Measurements from ENCODE around the gene TIPRL.
"Not testable (repeated sequence)": the region's sequence is repeated elsewhere in the genome, so short reads cannot be mapped to it uniquely, and the experiment has no call there.

Gene TIPRL

DNA sequence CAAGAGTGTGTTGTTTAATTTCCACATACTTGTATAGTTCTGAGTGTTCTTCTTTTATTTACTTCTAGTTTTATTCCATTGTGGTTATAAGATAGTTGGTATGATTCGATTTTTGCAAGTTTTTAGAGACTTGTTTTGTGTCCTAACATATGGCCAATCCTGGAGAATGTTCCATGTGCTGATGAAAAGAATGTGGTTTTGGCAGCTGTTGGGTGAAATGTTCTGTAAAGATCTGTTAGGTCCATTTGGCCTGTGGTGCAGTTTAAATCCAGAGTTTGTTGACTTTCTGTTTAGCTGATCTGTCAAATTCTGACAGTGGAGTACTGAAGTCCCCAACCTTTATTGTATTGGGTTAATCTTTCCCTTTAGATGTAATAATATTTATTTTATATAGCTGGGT lies 19.5 kb upstream of the TIPRL start:
- no peak for DNase-seq (ENCODE audit: low read depth)

DNA sequence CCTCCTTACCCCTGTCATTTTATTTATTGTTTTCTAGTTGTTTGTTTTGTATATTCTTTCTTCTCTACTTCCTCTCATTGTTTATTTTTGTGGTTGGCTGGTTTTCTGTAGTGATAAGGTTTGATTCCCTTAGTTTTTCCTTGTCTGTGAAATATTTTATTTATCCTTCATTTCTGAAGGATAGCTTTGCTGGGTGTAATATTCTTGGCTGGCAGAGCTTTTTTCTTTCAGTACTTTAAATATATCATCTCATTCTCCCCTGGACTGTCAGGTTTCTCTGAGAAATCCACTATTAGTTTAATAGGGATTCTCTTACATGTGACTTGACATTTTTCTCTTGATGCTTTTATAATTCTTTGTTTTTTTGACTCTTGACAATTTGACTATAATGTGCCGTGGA lies 18.8 kb upstream of the TIPRL start:
- DNase-seq (ENCODE audit: low read depth): no peak

DNA sequence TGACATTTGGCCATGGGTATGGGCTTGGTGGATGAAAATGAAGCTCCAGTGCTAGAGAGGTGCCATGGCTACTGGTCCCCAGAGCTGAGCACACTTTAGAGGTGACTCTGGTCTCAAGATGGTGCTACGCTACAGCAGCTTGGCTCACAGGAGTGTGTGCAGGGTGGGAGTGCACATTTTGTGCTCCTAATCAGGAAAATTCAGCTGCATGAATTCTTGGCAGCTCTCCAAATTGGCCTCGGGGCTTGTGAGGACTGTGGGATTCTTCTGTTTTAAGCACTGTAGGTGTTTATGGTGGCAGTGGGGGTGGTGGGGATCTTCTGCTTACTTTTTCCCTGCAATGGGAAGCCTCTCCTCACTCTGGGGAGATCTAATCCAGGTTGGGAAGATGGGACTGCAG lies 17.3 kb upstream of the TIPRL start:
- DNase-seq (ENCODE audit: low read depth): no peak

DNA sequence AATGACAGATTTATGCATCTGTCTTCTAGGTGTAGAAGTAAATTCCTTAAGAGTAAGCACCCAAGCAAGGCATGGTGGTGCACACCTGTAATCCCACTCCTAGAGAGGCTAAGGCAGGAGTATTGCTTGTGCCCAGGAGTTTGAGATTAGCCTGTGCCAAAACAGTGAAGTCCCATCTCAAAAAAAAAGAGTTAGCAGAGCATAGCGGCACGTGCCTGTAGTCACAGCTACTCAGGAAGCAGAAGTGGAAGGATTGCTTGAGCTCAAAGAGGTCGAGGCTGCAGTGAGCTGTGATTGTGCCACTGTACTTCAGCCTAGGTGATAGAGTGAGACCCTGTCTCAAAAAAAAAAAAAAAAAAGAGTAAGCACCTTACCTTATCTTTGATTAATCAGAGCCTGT lies 15.1 kb upstream of the TIPRL start:
- no peak for DNase-seq (ENCODE audit: low read depth)

DNA sequence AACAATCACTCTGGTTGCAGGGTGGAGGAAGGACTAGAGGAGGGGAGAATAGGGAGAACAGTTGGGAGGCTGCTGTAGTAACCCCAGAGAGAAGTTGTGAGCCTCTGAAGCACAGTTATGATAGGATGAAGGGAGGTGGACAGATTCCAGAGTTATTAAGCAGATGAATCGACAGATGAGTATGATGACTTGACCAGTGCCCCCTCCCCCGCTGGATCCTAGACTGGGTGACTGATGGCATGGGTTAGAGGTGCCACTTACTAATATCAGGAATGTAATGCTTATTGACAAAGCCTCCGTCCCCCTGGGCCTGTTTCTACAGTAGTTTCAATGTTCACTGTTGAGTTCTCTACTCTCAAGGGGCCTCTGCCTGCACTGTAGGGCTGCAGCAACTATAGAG lies 14.0 kb upstream of the TIPRL start:
- no peak for DNase-seq (ENCODE audit: low read depth)

DNA sequence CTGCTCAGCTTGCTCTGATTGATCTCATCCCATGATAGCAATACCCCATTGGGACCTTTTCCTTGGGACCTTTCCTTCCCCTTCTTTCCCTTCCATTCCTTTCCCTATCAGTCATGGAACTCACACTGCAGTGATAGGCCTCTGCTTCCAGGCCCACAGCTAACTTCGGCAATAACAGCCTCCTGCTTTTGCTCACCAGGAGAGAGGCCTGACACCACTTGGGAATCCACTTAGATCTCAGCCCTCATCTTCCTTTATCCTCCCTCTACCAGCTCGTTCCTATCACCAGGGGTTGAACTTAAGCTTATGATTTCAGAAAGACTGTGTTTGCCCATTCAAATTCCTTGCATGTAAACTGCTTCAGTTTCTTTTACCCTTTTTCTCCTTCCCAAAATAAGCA lies 11.0 kb upstream of the TIPRL start:
- no peak for DNase-seq (ENCODE audit: low read depth)

DNA sequence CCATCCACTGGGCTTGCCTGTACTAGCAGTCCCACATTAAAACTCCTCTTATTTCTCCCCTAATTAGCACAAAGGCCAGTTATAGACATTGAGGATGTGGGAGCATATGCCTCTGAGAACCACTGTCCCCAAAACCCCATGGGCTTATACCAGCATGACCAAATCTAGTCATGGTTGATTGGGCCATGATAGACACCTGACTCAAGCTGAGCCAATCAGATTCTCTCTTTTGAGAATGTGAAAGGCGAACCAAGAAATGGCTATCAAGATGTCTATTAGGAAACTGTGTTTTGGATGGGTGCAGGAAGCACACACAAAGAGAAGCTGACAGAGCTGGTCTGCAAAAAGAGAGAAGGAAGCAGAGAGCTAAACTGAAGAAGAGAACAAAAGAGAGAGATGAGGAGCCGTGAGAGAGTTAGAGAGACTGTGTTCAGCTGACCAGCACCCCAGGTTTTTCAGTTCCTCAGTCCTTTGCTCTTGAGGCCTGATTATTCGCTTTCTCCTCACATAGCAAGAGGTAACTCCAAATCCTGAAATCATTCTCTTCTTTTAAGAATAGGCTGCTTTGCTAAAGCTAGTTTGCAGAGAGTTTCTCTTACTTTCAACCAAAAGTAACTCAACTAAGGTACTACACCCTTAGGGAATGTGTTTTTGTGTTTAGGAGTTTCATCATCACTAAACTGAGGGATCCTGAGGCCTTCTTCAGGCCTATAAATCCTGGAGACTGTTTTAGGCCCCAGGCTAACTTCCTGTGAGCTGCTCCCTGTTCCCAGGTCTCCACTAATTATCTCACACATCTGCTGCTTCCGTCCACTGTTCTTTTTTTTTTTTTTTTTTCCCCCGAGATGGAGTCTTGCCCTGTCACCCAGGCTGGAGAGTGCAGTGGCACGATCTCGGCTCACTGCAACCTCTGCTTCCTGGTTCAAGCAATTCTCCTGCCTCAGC lies 7.9 kb upstream of the TIPRL start:
- DNase-seq (ENCODE audit: low read depth): no peak

DNA sequence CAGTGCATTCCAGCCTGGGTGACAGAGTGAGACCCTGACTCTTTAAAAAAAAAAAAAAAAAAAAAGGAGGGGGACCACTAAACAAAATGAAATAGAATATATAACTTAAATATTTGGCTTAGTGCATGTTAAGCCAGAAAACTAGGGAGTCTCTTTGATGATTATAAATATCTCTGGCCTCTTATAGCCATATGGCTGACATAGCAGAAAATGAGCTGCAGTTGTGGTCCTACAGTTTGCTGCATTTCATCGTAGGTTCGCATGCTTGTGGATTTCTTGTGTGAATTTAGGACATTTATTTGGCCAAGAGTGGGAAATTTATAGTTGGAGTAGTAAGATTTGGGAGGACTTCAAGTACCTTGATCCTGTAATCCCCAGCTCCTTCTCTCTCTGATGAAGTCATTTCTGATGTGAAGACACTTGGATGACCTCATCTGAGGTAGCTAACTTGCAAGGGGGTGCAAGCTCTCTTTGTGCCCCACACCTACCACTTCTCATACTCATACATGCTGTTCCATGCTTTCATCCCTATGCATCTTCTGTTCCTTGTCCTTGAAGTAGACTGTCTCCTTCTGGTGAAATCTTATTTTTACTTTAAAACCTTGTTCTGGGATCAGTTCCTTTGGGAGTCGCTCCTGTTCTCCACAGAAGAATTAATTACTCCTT lies 6.4 kb upstream of the TIPRL start:
- DNase-seq (ENCODE audit: low read depth): no peak

DNA sequence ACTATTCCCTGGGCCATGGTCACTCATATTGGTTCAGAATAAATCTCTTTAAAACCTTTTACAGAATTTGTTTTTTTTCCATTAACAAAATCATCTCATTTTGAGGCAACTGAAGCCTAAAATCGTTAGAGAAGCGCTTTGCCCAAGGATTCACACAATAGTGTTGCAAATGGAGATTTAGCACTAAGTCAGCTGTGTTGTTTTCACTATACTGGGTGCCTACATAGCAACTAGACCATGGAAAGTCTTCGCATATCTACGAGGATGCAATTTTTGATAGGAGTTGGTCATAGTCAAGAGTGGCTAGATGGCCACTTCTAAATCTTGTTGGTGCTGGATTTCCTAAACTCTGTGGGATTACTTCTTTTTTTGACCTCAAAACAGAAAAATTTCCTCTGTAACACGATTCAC lies 530 bp upstream of the TIPRL start:
- no peak for DNase-seq (ENCODE audit: low read depth)

DNA sequence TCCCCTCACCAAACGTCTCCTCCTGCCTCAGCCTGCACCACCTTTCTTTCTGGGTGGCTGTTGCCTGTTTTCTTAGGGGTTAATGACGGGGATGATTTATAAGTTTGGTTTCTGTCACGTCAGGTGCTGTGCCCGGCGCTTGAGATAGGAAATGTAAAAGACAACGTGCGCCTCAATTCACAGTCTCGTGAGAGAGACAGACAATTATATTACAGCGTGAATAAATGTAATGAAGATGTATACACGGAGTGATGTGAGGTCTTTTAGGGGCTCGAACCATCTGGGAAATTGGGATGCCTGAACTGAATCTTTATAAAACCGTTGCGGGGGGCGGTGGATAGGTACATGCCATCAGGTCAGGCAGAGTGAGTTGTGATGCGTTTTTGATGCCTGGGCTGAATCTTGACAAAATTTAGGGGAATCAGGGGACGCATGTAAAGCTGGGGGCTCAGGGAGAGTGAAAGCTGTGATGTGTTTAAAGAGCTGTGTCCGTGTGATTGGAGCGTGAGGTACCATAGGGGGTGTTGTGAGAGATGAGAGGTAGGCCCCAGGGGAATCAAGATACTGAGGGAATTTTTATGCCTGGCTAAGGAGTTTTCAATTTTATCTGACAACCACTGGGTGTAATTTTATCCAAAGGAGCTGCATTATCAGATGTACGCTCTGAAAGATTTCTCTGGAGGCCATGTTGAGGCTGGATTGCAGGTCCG lies 831 bp downstream of the TIPRL start:
- DNase-seq (ENCODE audit: low read depth): no peak

DNA sequence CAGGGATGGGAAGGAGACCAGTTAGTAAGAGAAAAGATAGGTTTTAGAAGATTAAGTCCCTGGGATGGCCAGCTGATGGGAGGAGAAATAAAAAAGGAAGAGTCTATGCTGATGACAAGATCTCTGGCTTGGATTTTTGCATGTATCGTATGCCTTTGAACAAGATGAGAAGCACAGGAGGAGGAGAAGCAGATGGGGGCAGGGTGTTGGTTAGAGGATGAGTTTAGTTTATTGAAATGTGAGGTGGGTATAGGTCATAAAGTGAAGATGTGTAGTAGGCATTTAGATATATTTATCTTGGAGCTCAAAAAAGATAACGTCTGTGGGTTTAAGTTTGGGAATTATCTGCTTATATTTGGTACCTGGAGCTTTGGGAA lies 1.4 kb downstream of the TIPRL start:
- no peak for DNase-seq (ENCODE audit: low read depth)

DNA sequence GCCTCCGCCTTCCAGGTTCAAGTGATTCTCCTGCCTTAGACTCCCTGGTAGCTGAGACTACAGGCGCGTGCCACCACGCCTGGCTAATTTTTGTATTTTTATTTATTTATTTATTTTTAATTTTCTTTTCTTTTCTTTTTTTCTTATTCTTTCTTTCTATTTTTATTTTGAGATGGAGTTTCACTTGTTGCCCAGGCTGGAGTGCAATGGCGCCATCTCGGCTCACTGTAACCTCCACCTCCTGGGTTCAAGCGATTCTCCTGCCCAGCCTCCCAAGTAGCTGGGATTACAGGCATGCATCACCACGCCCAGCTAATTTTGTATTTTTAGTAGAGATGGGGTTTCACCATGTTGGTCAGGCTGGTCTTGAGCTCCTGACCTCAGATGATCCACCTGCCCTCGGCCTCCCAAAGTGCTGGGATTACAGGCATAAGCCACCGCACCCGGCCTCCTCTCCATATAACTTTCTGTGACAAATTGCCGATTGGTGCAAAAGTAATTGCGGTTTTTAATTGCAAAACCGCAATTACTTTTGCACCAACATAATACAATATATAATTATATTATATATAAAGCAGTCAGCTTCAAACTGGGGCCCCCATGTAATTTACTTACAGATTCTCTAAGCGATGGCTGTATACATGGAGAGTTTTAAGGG lies 2.4 kb downstream of the TIPRL start:
- not testable (repeated sequence) for DNase-seq (ENCODE audit: low read depth)

DNA sequence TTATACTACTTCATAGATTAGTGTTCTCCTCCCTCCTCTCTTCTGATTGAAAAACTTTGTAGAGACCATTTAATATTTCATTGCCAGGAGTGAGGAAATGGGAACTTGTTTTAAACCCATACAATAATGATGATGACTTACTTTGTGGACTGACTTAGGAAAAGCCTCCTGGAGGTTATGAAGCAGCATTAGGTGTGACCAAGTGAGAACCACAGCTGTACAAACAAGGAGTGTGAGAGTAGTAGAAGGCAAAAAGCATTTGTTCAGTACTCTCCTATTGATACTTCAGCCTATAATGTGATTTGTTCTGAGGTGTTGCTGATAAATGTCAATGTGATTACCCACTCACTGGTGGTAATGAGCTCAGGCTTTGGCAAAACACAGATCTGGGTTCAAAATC lies 8.4 kb downstream of the TIPRL start:
- no peak for DNase-seq (ENCODE audit: low read depth)

DNA sequence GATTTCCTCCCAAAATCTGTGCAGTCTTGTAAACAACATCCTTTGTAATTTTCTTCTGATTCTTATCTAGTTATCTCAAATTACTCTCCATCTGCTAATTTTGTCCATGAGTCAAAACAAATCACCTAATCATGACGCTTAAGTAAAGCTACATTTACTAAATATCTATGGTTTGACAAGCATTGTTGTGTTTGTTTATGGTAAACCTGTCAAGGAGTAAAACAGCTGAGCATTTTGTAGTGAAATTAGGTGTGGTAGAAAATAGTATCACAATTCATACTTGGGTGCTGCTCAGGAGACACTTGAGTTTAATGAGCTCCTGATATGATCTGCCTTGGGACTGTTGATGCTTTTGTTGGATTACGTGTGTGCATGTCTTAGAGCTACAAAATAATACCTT lies 11.6 kb downstream of the TIPRL start:
- no peak for DNase-seq (ENCODE audit: low read depth)

DNA sequence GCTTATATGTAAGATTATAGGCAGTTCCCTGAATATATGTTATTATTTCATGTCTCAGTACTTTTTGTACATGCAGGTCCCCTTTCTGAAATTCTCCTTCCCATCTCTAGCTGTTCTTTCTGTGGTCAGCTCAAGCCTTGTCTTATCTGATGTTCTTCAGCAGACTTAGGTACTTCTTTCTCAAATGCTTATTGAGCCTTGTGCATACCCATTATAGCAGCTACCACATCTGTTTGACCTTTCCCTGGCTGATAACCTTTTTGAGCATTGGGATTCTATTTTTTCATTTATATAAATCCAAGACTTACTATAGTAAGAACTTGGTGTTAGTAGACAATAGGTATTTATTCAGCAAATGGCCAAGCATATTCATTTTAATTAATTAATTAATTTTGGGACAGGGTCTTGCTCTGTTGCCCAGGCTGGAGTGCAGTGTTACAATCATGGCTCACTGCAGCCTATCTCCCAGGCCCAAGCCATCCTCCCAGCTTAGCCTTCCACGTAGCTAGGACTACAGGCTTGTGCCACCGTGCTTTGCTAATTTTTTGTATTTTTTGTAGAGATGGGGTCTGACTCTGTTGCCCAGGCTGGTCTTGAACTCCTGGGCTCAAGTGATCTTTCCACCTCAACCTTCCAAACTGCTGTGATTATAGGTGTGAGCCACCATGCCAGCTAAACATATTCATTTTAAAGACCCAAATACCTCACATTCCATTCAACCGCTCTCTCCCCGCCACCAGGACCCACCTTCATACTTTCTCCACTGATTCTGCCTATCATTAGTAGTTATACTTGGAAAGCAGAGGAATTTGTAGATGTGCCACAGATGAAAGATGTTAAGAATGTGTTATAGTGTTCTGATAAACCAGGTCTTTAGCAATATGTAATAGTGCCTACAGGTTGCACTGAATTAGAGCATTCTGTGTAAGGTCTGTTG lies 16.7 kb downstream of the TIPRL start:
- no peak for DNase-seq (ENCODE audit: low read depth)

DNA sequence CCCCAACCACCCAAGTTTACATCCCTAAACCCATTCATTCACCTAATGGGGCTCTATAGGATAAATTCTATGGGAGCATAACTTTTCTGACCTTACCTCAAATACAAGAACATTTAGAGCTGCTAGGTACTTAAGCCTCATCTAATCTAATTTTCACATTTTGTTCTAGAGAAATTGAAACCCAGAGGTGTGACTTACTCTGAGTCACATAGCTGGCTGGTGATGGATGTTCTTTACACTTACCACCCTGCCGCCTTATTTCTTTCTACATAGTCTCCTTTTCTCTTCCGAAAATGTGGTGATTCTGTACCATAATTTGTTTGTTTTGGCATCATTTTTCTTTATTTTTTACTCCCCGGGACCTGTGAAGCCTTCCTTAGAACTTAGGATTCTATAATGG lies 20.3 kb downstream of the TIPRL start:
- DNase-seq (ENCODE audit: low read depth): no peak

DNA sequence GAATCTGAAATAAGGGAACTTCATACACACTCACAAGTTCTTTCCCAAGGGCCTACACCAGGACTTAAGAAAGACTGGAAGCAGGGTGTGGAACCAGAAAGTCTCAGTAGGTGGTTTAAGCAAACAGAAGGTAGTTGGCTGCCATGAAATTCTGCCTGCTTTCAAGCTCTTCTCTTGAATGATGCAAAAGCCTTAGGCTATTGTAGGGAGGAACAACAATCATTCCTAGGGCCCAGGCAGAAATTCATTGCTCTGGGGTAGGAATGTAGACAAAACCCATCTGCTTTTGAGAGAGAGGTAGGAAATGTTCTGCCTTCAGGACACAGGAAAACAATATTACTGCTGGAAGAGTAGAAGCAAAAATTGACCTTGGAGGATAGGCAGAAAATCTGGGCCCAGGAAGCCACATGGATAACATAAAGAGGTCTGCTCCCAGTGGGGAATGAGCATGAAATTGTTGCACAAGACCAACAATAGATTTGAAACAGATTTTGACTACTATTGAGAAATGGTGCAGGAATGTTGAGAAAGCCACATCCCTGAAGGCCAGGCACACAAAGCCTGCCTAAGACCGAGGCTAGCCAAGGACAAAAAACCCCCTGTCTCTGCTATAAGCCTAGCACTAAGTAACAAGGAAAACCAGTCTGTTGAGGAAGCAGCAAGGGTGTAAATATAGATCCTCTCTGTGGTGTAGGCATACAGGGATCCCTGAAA lies 24.3 kb downstream of the TIPRL start:
- DNase-seq (ENCODE audit: low read depth): no peak

DNA sequence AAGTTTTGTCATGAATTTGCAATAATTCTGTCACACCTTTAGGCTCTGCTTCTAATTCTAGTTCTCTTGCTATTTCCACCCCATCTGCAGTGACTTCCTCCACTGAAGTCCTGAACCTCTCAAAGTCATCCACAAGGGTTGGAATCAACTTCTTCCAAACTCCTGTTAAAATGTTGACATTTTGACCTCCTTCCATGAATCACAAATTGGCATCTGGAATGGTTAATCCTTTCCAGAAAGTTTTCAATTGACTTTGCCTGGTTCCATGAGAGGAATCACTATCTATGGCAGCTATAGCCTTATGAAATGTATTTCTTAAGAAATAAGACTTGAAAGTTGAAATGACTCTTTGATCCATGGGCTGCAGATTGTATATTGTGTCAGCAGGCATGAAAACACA lies 27.3 kb downstream of the TIPRL start:
- DNase-seq (ENCODE audit: low read depth): no peak

DNA sequence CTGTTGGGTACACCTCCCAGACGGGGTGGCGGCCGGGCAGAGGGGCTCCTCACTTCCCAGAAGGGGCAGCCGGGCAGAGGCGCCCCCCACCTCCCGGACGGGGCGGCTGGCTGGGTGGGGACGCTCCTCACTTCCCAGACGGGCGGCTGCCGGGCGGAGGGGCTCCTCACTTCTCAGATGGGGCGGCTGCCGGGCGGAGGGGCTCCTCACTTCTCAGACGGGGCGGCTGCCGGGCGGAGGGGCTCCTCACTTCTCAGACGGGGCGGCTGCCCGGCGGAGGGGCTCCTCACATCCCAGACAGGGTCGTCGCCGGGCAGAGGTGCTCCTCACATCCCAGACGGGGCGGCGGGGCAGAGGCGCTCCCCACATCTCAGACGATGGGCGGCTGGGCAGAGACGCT lies 28.9 kb downstream of the TIPRL start:
- DNase-seq (ENCODE audit: low read depth): not testable (repeated sequence)

DNA sequence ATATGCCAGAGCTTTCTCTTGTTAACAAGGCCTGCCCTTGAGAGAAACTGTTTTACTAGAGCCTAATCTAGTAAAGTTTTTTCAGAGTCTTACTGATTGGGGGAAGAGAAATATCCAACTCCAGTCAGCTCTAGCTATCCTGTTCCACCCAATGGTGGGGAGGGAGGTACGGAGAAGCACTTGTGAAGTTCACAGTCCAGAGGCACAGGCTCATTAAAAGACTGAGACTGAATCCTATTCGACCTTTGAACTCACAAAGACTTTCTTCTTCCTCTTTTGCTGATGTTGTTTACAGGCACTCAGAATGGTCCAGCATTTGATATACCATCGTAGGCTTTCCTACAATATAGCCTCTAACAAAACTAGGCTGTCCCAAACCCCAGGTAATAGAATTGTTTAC lies 31.6 kb downstream of the TIPRL start:
- no peak for DNase-seq (ENCODE audit: low read depth)

DNA sequence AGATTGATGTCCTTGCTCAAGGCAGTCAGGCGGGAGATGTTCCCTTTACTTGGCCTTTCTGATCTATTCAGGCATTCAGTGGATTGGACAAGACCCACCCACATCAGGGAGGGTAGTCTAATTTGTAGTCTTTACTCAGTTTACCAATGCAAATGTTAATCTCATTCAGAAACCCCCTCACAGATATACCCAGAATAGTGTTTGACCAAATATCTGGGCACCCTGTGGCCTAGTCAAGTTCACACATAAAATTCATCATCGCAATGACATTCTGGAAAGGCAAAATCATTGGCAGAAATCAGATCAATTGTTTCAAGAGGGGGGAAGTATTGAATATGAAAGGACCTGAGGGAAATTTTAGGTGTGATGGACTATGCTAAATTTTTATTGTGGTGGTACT lies 34.6 kb downstream of the TIPRL start:
- DNase-seq (ENCODE audit: low read depth): no peak

Data from stimulated activated CD8-positive, alpha-beta memory T cell treated with anti-CD3 and anti-CD28 coated beads, Interleukin-12 subunit alpha, Interleukin-12 subunit beta, amount 100 ng/mL, for 1 hour (primary cell).